GM23248 (cell line): ENCODE data around the gene NDFIP2. TPM values are rescaled to one million over a fixed set of nuclear protein-coding genes. Genes with fewer than 3 reads are reported as not detected.

ENCODE experiments used
- DNase-seq: peaks from one replicate; pipeline ENCODE4 v3.0.0-alpha.2; 2015
- H2AFZ ChIP-seq: fragments of 200-600 bp; sonication (generic); 2 replicates; pipeline ENCODE4 v1.6.1; 2016; ENCODE audit warnings: antibody characterized with exemption
- H3F3A ChIP-seq: fragments of 200-600 bp; sonication (generic); 2 replicates; pipeline ENCODE4 v1.6.1; 2016; ENCODE audit warnings: mild to moderate bottlenecking, antibody characterized with exemption, mixed run types; ENCODE audit not compliant: insufficient read depth
- H3K27ac ChIP-seq: fragments of 200-600 bp; sonication (generic); 2 replicates; pipeline ENCODE4 v1.5.1; 2016; ENCODE audit warnings: mild to moderate bottlenecking
- H3K27me3 ChIP-seq: fragments of 200-600 bp; sonication (generic); replicated peaks from 2 replicates; pipeline ENCODE4 v1.6.1; 2016; ENCODE audit warnings: mild to moderate bottlenecking; ENCODE audit not compliant: insufficient read depth
- H3K36me3 ChIP-seq: fragments of 200-600 bp; sonication (generic); 2 replicates; pipeline ENCODE4 v1.6.1; 2016; ENCODE audit warnings: low read depth, mild to moderate bottlenecking
- H3K4me1 ChIP-seq: fragments of 200-600 bp; sonication (generic); 2 replicates; pipeline ENCODE4 v1.6.1; 2016; ENCODE audit warnings: mild to moderate bottlenecking; ENCODE audit not compliant: insufficient read depth
- H3K4me2 ChIP-seq: fragments of 200-600 bp; sonication (generic); one replicate; pipeline ENCODE4 v1.6.1; 2016; ENCODE audit warnings: mild to moderate bottlenecking; ENCODE audit not compliant: unreplicated experiment
- H3K4me3 ChIP-seq: fragments of 200-600 bp; sonication (generic); 2 replicates; pipeline ENCODE4 v1.5.1; 2016; ENCODE audit warnings: mild to moderate bottlenecking
- H3K79me2 ChIP-seq: fragments of 200-600 bp; sonication (generic); 2 replicates; pipeline ENCODE4 v1.6.1; 2016; ENCODE audit warnings: mild to moderate bottlenecking; ENCODE audit not compliant: insufficient read depth
- H3K9ac ChIP-seq: fragments of 200-600 bp; sonication (generic); 2 replicates; pipeline ENCODE4 v1.6.1; 2016; ENCODE audit warnings: mild to moderate bottlenecking
- H3K9me2 ChIP-seq: fragments of 200-600 bp; sonication (generic); 2 replicates; pipeline ENCODE4 v1.6.1; 2016; ENCODE audit warnings: mixed run types, mild to moderate bottlenecking, moderate library complexity; ENCODE audit not compliant: insufficient read depth
- H3K9me3 ChIP-seq: fragments of 200-600 bp; sonication (generic); one replicate; pipeline ENCODE4 v1.6.1; 2017; ENCODE audit warnings: low read depth
- H4K20me1 ChIP-seq: fragments of 200-600 bp; sonication (generic); 2 replicates; pipeline ENCODE4 v1.6.0; 2016; ENCODE audit not compliant: insufficient read depth
- EZH2 ChIP-seq: fragments of 200-600 bp; sonication (generic); IDR thresholded peaks from 2 replicates; pipeline ENCODE4 v1.6.1; 2018; ENCODE audit warnings: antibody characterized with exemption, mild to moderate bottlenecking; ENCODE audit not compliant: insufficient read depth, poor library complexity, severe bottlenecking
- EZH2phosphoT487 ChIP-seq: fragments of 200-600 bp; sonication (generic); IDR thresholded peaks from 2 replicates; pipeline ENCODE4 v1.6.1; 2018; ENCODE audit warnings: antibody characterized with exemption, moderate library complexity, mild to moderate bottlenecking, low read depth; ENCODE audit not compliant: insufficient read depth
- WGBS, 2 experiments: methylation state at CpG; one replicate each; pipeline ENCODE4 v1.1.6; 2015 to 2017; ENCODE audit warnings: low lambda C conversion rate in 2 of 2, low coverage in 1 of 2; ENCODE audit errors: missing lambda C conversion rate in 2 of 2; 5-methylcytosine and 5-hydroxymethylcytosine counted together
- in situ Hi-C: fragments of 300-500 bp; cut with MboI; formaldehyde crosslinking; loops from 2 replicates; pipeline ENCODE4 v1.15.0; 2020
- polyA plus RNA-seq: library from polyadenylated mRNA; unstranded; fragments of >200 nt; fragmentation: Nextera tagmentation; extraction: Ambion mirVana; gene quantifications from 2 replicates; pipeline ENCODE4 v1.2.1, GENCODE V29; 2016
- total RNA-seq: library from RNA; depleted of rRNA; stranded (reverse); fragments of >200 nt; shearing (Covaris generic); gene quantifications from 2 replicates; pipeline ENCODE4 v1.2.3, GENCODE V29; 2014

The NDFIP2 gene
- total and polyA plus RNA-seq, 2 experiments from 2014 or later = 98.1 to 109 TPM

DNA sequence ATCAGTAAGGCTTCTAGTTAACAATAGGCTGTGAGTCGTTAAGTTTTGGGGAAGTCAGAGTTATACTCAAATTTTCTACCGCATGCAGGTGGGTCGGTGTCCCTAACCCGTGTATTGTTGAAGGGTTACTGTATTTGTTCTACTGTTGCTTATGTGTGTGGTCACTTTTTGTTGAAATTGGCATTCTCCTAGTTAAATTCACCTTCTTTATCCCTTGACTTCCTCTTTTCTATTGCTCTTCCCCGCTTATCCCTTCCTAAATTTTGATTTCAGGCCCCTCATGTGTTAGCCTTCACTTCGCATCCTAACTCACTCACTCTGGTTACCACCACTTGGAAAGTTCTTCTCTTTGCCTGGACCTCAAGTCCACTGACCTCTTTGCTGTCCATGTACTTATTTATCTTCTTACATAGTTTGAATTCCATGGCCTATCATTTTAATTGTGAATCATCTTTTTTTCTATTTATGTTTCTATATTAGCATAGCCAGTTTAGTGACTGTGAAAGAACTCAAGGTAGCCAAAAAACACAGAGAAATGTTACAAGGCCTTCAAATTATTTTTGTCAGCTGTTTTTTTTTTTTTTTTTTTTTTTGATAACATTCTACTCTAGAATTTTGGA lies 52.9 kb downstream of the NDFIP2 start:
- no peak overlapping the region for H2AFZ ChIP-seq
- peaks cover 16% of the 10 kb centered on the region for H3K36me3 ChIP-seq
- in situ Hi-C loops = no loop called here
- no peaks in the 10 kb centered on the region for H3K9me2 ChIP-seq
- H3K4me2 ChIP-seq = peak overlapping the region; percentile 24
- peaks cover 70% of the 10 kb centered on the region for H3K79me2 ChIP-seq
- DNase-seq = peak; percentile 31
- H3K9me3 ChIP-seq = no peaks in the 10 kb centered on the region
- peaks cover 19% of the 10 kb centered on the region for H3F3A ChIP-seq
- no peaks in the 10 kb centered on the region for H3K27me3 ChIP-seq
- H3K4me1 ChIP-seq = peaks cover 15% of the 10 kb centered on the region
- WGBS, 2 experiments = 91 to 93% methylated on average over 6 of the region's 6 CpGs
- H3K4me3 ChIP-seq = no peak overlapping the region
- TF ChIP-seq EZH2phosphoT487 (no peak), EZH2 (no peak)
- no peak overlapping the region for H3K27ac ChIP-seq
- no peak overlapping the region for H3K9ac ChIP-seq
- 0 out of 2 replicates have a peak, but pooled peaks cover 2% of the 10 kb centered on the region for H4K20me1 ChIP-seq

DNA sequence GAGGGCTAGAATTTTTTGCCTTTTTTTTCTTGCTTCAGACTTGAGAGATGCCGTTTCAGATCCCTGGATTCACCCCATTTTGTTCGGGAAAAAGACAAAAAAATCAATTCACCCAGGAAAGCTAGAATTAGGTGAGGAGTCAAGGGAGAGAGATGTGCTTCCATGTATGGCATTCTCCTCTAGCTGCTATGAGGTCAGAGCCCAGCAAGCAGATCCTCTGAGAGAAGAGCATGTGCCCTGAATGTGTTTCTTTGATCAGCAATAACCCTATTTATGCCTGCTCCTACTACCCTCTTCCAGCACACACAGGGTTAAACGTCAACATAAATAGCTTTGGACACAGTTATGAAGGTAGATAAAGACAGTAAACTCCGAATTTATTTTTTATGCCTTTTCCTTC lies 53.6 kb downstream of the NDFIP2 start:
- Histone ChIP-seq H3K27me3 (no peaks in the 10 kb centered on the region), H3K9me3 (no peaks in the 10 kb centered on the region), H3K4me1 (peaks cover 15% of the 10 kb centered on the region), H3K4me2 (peak overlapping the region; percentile 24), H3K4me3 (no peak overlapping the region), H2AFZ (no peak overlapping the region), H3F3A (peaks cover 22% of the 10 kb centered on the region), H4K20me1 (no peaks in the 10 kb centered on the region), H3K27ac (no peak overlapping the region), H3K79me2 (peaks cover 68% of the 10 kb centered on the region), H3K36me3 (peaks cover 15% of the 10 kb centered on the region), H3K9me2 (no peaks in the 10 kb centered on the region), H3K9ac (no peak overlapping the region)
- in situ Hi-C loops = no loop called here
- TF ChIP-seq EZH2 (no peak), EZH2phosphoT487 (no peak)
- DNase-seq = peak; percentile 29
- WGBS, 2 experiments = 66 to 70% methylated on average over 4 of the region's 4 CpGs

DNA sequence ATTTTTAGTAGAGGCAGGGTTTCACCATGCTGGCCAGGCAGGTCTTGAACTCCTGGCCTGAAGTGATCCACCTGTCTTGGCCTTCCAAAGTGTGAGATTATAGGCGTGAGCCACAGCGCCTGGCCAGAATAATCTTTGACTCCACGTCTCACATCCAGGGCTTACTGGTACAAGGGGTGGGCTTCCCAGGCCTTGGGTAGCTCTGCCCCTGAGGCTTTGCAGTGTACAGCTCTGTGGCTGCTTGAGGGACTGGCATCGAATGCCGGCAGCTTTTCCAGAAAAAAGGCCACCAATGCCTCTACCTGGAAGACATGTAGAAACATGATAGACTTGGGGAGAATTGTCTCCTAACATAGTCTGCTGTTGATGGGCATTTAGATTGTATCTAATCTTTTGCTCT lies 57.8 kb downstream of the NDFIP2 start:
- Histone ChIP-seq H3K27me3 (no peaks in the 10 kb centered on the region), H2AFZ (no peak overlapping the region), H3K4me3 (no peak overlapping the region), H3K4me1 (peaks cover 15% of the 10 kb centered on the region), H3K9me2 (no peaks in the 10 kb centered on the region), H3K36me3 (peaks cover 20% of the 10 kb centered on the region; the same call in 1 of the 2 replicates), H4K20me1 (no peaks in the 10 kb centered on the region), H3K9me3 (no peaks in the 10 kb centered on the region), H3K4me2 (no peak overlapping the region), H3K9ac (no peak overlapping the region), H3K79me2 (peaks cover 46% of the 10 kb centered on the region), H3F3A (peaks cover 28% of the 10 kb centered on the region), H3K27ac (no peak overlapping the region)
- TF ChIP-seq EZH2 = no peak
- no peak for TF ChIP-seq EZH2phosphoT487
- DNase-seq = no peak
- in situ Hi-C loops = no loop called here
- 98 to 100% methylated on average over 5 of the region's 5 CpGs for WGBS, 2 experiments

DNA sequence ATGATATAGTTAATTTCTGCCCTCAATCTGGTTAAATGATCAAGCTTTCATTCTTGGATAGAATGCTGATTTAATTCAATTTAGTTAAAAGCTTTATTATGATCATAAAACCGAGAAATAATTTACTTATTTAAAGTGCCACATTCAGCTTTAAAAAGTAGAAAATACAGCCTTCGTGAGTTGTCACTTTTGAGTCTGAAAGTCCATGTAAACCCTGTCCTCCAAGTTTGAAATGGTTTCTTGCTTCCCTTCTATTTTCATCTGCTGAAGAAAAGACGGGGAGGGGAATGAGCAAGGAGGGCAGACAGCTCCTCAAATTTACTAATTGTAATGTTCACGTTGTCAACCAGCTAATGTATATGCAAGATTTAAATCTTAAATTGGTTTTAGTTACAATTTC lies 59.5 kb downstream of the NDFIP2 start:
- no peak overlapping the region for H3K4me3 ChIP-seq
- H3K9me2 ChIP-seq = no peaks in the 10 kb centered on the region
- H3K4me1 ChIP-seq = no peaks in the 10 kb centered on the region; the same call in 1 of the 2 replicates
- H3K9ac ChIP-seq = no peak overlapping the region
- no peak overlapping the region for H2AFZ ChIP-seq
- H3K27ac ChIP-seq = no peak overlapping the region
- H3K36me3 ChIP-seq = peaks cover 20% of the 10 kb centered on the region; the same call in 1 of the 2 replicates
- in situ Hi-C loops = loop anchor here (5.0 kb wide), 1 partner anchor 113 kb away; no protein-coding TSS in a partner anchor
- H3K79me2 ChIP-seq = peaks cover 40% of the 10 kb centered on the region
- H3K27me3 ChIP-seq = no peaks in the 10 kb centered on the region
- no peak for DNase-seq
- TF ChIP-seq EZH2phosphoT487 = no peak
- TF ChIP-seq EZH2 = no peak
- WGBS, 2 experiments = 52 to 53% methylated on average over 4 of the region's 4 CpGs
- H3K9me3 ChIP-seq = no peaks in the 10 kb centered on the region
- no peak overlapping the region for H3K4me2 ChIP-seq
- H4K20me1 ChIP-seq = no peaks in the 10 kb centered on the region
- H3F3A ChIP-seq = 0 out of 2 replicates have a peak, but pooled peaks cover 11% of the 10 kb centered on the region
